ENCODE results near the gene DHTKD1.

Gene DHTKD1

DNA sequence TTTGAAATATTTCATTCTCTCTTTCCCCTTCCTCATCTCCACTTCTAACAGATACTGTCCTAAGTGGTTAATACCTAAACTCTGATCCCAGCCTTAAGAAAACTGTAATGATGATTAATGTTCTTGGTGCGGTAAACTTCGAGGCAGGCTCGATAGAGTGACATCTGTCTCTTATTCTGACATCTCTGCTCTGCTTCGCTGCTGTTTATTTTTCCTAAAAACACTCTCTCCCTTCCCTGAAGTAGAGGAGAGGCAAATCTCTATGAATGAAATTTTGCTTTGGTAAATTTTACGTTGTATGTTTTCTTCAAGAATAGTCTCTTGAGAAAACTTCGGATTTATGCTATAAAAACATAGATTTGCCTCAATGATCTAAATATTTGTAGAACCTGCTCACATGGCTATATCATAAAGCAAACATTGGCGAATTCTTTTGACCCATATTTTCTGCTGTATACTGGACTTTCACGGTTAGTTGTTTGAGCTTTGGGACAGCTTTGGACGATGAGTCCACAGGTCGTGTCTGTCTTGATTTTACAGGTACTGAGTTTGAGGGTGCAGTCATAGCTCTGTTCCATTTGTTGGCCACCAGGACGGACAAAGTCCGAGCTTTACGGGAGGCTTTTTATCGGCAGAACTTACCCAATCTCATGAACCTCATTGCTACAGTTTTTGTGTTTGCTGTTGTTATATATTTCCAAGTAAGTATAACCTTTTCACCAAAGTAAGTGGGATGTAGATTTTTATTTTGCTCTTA is 87.8 kb downstream of the DHTKD1 start:
- TF ChIP-seq, protein P1, sequence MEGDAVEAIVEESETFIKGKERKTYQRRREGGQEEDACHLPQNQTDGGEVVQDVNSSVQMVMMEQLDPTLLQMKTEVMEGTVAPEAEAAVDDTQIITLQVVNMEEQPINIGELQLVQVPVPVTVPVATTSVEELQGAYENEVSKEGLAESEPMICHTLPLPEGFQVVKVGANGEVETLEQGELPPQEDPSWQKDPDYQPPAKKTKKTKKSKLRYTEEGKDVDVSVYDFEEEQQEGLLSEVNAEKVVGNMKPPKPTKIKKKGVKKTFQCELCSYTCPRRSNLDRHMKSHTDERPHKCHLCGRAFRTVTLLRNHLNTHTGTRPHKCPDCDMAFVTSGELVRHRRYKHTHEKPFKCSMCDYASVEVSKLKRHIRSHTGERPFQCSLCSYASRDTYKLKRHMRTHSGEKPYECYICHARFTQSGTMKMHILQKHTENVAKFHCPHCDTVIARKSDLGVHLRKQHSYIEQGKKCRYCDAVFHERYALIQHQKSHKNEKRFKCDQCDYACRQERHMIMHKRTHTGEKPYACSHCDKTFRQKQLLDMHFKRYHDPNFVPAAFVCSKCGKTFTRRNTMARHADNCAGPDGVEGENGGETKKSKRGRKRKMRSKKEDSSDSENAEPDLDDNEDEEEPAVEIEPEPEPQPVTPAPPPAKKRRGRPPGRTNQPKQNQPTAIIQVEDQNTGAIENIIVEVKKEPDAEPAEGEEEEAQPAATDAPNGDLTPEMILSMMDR (IDR thresholded peaks at IDR 0.05; ENCODE audit: control insufficient read depth, extremely low read depth, insufficient read depth): no peak
- H3K4me3 ChIP-seq (ENCODE audit: low read depth, low read length): no peak overlapping the region
- no peak for DNase-seq (ENCODE audit: low read depth)

- no peak overlapping the region for H3K4me3 ChIP-seq (ENCODE audit: low read depth, low read length)
- TF ChIP-seq, protein P1 (IDR thresholded peaks at IDR 0.05; ENCODE audit: control insufficient read depth, extremely low read depth, insufficient read depth): no peak
- DNase-seq (ENCODE audit: low read depth): no peak
Observed at GRCh38 chr10:12158111-12158510, 89.4 kb downstream of the DHTKD1 start.

DNA sequence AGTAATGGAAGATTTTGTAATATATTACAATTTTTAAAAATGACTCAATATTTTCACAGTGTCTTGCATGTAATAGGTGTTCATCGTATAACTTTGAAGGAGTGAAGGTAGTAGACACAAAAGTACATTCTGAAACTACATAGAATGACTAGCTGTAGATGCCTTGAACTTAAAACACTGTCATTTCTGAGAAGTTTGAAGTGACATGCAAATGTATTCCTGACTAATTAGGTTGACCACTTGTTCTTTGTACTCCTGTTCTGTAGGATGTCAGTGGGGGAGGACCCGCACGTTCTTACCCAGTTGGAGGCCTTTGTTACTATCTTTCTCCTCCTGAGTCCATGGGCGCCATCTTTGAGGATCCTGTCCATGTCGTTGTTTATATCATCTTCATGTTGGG is 91.9 kb downstream of the DHTKD1 start:
- TF ChIP-seq, protein P1 (IDR thresholded peaks at IDR 0.05; ENCODE audit: control insufficient read depth, extremely low read depth, insufficient read depth): no peak
- H3K4me3 ChIP-seq (ENCODE audit: low read depth, low read length): no peak overlapping the region
- DNase-seq (ENCODE audit: low read depth): no peak

GRCh38 chr10:12162927-12163326 is 94.2 kb downstream of the DHTKD1 start:
- no peak overlapping the region for H3K4me3 ChIP-seq (ENCODE audit: low read depth, low read length)
- TF ChIP-seq, protein P1 (IDR thresholded peaks at IDR 0.05; ENCODE audit: control insufficient read depth, extremely low read depth, insufficient read depth): no peak
- no peak for DNase-seq (ENCODE audit: low read depth)

DNA sequence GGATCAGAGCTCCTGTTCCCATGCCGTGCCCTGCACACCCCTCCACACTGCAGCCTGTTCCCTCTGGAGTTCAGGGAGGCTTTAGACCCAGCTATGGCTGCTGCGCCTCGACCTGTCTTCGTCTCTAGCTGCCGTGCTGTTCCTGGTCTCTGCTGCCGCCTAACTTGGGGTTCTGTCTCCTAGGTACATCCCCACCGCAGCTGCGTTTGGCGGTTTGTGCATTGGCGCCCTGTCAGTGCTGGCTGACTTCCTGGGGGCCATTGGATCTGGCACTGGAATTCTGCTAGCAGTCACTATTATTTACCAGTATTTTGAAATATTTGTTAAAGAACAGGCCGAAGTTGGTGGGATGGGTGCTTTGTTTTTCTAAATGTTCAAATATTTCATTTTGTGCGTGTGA is 95.3 kb downstream of the DHTKD1 start:
- DNase-seq (ENCODE audit: low read depth): no peak
- TF ChIP-seq, protein P1 (IDR thresholded peaks at IDR 0.05; ENCODE audit: control insufficient read depth, extremely low read depth, insufficient read depth): no peak
- no peak overlapping the region for H3K4me3 ChIP-seq (ENCODE audit: low read depth, low read length)

GRCh38 chr10:12165036-12165435 is 96.3 kb downstream of the DHTKD1 start:
- no peak overlapping the region for H3K4me3 ChIP-seq (ENCODE audit: low read depth, low read length)
- DNase-seq (ENCODE audit: low read depth): no peak
- TF ChIP-seq, protein P1 (IDR thresholded peaks at IDR 0.05; ENCODE audit: control insufficient read depth, extremely low read depth, insufficient read depth): no peak

Data from LNCaP clone FGC (cell line).